CD4-positive, alpha-beta T cell treated with Interleukin-4 for 1 hour (primary cell): ENCODE measurements around the gene DNHD1.

ENCODE experiments used
- DNase-seq, 2 donors: peaks; one replicate each; pipeline ENCODE4 v3.0.0-alpha.2; 2020 to 2022

DNHD1 gene

GRCh38 chr11:6599881-6600390, 102.9 kb downstream of the DNHD1 start:
- no peak for DNase-seq

- no peak for DNase-seq
These were observed 104.0 kb downstream of the DNHD1 start for GRCh38 chr11:6601041-6601461.

- no peak for DNase-seq
These were observed 105.2 kb downstream of the DNHD1 start for GRCh38 chr11:6602096-6602940.

- DNase-seq: peak; percentile 91 to 93
These were observed 106.4 kb downstream of the DNHD1 start, which contains the start of the genes ILK and RRP8 for GRCh38 chr11:6603287-6604080. Gene ILK (plus strand): TSS chr11:6603774. CDS start chr11:6604272, 498 bp downstream. Gene RRP8 (minus strand): TSS chr11:6603616. CDS start chr11:6603502, 114 bp downstream.

- peak; percentile 68 to 72 for DNase-seq
These were observed 107.1 kb downstream of the DNHD1 start for GRCh38 chr11:6604081-6604626.

- DNase-seq: no peak
These were observed 107.7 kb downstream of the DNHD1 start for GRCh38 chr11:6604790-6605189.

GRCh38 chr11:6606471-6607189, 109.5 kb downstream of the DNHD1 start:
- peak; percentile 68 to 74 for DNase-seq

GRCh38 chr11:6607190-6607795, 110.2 kb downstream of the DNHD1 start:
- no peak for DNase-seq

GRCh38 chr11:6608011-6608410, 110.9 kb downstream of the DNHD1 start:
- no peak for DNase-seq

GRCh38 chr11:6608726-6609501, 111.8 kb downstream of the DNHD1 start:
- no peak for DNase-seq

- DNase-seq: no peak
These were observed 112.5 kb downstream of the DNHD1 start for GRCh38 chr11:6609502-6610015.

GRCh38 chr11:6610591-6610990, 113.5 kb downstream of the DNHD1 start:
- no peak for DNase-seq

GRCh38 chr11:6611092-6611962, 114.2 kb downstream of the DNHD1 start:
- peak; percentile 19 to 22 for DNase-seq

- no peak for DNase-seq
These were observed 114.8 kb downstream of the DNHD1 start for GRCh38 chr11:6611963-6612212.

- peak; percentile 96 for DNase-seq
These were observed 115.3 kb downstream of the DNHD1 start, which contains the start of gene TAF10 for GRCh38 chr11:6612213-6613041. Gene TAF10 (minus strand): TSS chr11:6612216. CDS start chr11:6612189, 27 bp downstream.

GRCh38 chr11:6613496-6613895, 116.4 kb downstream of the DNHD1 start:
- no peak for DNase-seq

GRCh38 chr11:6614446-6614845, 117.4 kb downstream of the DNHD1 start:
- DNase-seq: no peak

- no peak for DNase-seq
These were observed 118.0 kb downstream of the DNHD1 start for GRCh38 chr11:6615046-6615445.
